Testis (tissue), 2 donors: ENCODE measurements around the gene CYP3A5.

ENCODE experiments used
- CTCF ChIP-seq, 3 experiments: fragments of 450-650 bp in 2 of 3; fragments of 200-600 bp in 1 of 3; sonication (generic) in 1 of 3; IDR thresholded peaks; one replicate each; pipeline ENCODE4 v1.5.1; 2016 to 2019; ENCODE audit warnings: antibody characterized with exemption in 3 of 3, mild to moderate bottlenecking in 2 of 3, moderate library complexity in 1 of 3
- POLR2A ChIP-seq: fragments of 450-650 bp; IDR thresholded peaks from one replicate; pipeline ENCODE4 v1.6.1; 2017; ENCODE audit warnings: antibody characterized with exemption, mild to moderate bottlenecking, moderate library complexity

- TF ChIP-seq CTCF (IDR thresholded peaks at IDR 0.05), result no peak
- TF ChIP-seq POLR2A, result no peak
Observed at GRCh38 chr7:99601656-99602310, 78.0 kb downstream of the CYP3A5 start.
